Thyroid gland (tissue), 4 donors: ENCODE data around the gene IL19. TPM values are rescaled to one million over a fixed set of nuclear protein-coding genes. Genes with fewer than 3 reads are reported as not detected.

Experiments used
- DNase-seq, 2 donors: peaks; one replicate each; pipeline ENCODE4 v3.0.0-alpha.2; 2019
- H3K27ac ChIP-seq, 3 donors: fragments of 200-600 bp; sonication (generic); 1 replicate in 2 of 3; 2 replicates in 1 of 3; pipeline ENCODE4 v1.5.1; 2016 to 2019; ENCODE audit warnings: mild to moderate bottlenecking in 1 of 3, moderate library complexity in 1 of 3
- H3K27me3 ChIP-seq: fragments of 200-600 bp; sonication (generic); one replicate; pipeline ENCODE4 v1.5.1; 2019
- H3K36me3 ChIP-seq, 2 donors: fragments of 200-600 bp; sonication (generic); one replicate each; pipeline ENCODE4 v1.5.1; 2016 to 2019
- H3K4me1 ChIP-seq, 2 donors: fragments of 200-600 bp; sonication (generic); one replicate each; pipeline ENCODE4 v1.5.1; 2017 to 2019
- H3K4me3 ChIP-seq, 3 donors: fragments of 200-600 bp; sonication (generic); replicated peaks in 1 of 3; 1 replicate in 2 of 3; 2 replicates in 1 of 3; pipeline ENCODE4 v1.5.1; 2016; ENCODE audit warnings: mild to moderate bottlenecking in 1 of 3
- H3K9me3 ChIP-seq: fragments of 200-600 bp; sonication (generic); one replicate; pipeline ENCODE4 v1.5.1; 2017
- CTCF ChIP-seq, 6 experiments: fragments of 200-600 bp in 3 of 6; fragments of 450-650 bp in 3 of 6; sonication (generic) in 3 of 6; IDR thresholded peaks; one replicate each; pipeline ENCODE4 v1.5.1; 2016 to 2019; ENCODE audit warnings: antibody characterized with exemption in 6 of 6, mild to moderate bottlenecking in 2 of 6, inconsistent platforms in 1 of 6, moderate library complexity in 1 of 6
- POLR2A ChIP-seq, 2 donors: fragments of 450-650 bp; IDR thresholded peaks; one replicate each; pipeline ENCODE4 v1.6.1; 2017; ENCODE audit warnings: antibody characterized with exemption in 2 of 2, mild to moderate bottlenecking in 2 of 2, moderate library complexity in 1 of 2
- WGBS, 2 donors: methylation state at CpG; one replicate each; pipeline ENCODE4 v1.1.5; 2017; 5-methylcytosine and 5-hydroxymethylcytosine counted together
- intact Hi-C: fragments of 100-400 bp; cut with DNase I; formaldehyde crosslinking; loops from one replicate; pipeline ENCODE4 v1.15.1; 2023
- total RNA-seq, 4 donors: library from RNA; depleted of rRNA; stranded (reverse); fragments of >200 nt; gene quantifications; one replicate each; pipeline ENCODE4 v1.2.3, GENCODE V29; 2016

IL19 gene
- total RNA-seq, 4 donors from 2014 or later, result not detected

- TF ChIP-seq CTCF (IDR thresholded peaks at IDR 0.05), result no peak
- TF ChIP-seq POLR2A (IDR thresholded peaks at IDR 0.05), result no peak
- intact Hi-C loops, result no loop called here
- H3K27me3 ChIP-seq, result no peaks in the 10 kb centered on the region
- WGBS, 2 donors, result 74 to 76% methylated on average over 3 of the region's 3 CpGs
- H3K9me3 ChIP-seq, result no peaks in the 10 kb centered on the region
- H3K4me3 ChIP-seq, result no peak overlapping the region
- H3K4me1 ChIP-seq, result no peaks in the 10 kb centered on the region
- H3K36me3 ChIP-seq, result no peaks in the 10 kb centered on the region
- H3K27ac ChIP-seq, result no peak overlapping the region
- DNase-seq, result no peak
These were observed 28.7 kb downstream of the IL19 start for GRCh38 chr1:206799311-206799710.

DNA sequence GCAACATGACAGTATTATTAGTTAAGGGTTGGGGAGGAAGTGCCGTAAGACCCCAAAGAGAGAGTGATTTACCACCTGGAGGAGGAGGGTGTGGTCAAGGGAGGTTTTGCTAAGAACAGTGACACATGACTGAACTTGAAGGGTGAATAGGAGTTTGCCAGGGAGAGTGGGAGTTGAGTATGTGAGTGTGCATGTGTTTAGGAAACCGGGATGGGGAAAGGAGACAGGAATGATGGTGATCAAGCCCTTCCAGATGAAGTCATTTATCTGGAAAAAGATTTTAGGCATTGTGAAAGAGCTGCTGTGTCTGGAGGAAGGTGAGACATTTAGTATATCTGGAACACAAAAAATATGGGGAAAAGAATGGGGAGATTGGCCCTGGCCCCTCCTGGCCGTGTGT is 29.8 kb downstream of the IL19 start:
- Histone ChIP-seq H3K27me3 (no peaks in the 10 kb centered on the region), H3K27ac (no peak overlapping the region), H3K4me3 (no peak overlapping the region), H3K9me3 (no peaks in the 10 kb centered on the region), H3K4me1 (no peaks in the 10 kb centered on the region), H3K36me3 (no peaks in the 10 kb centered on the region)
- WGBS, 2 donors, result 81 to 85% methylated on average over 3 of the region's 3 CpGs
- no peak for DNase-seq
- intact Hi-C loops, result loop anchor here (10.0 kb wide), 1 partner anchor 104 kb away; no protein-coding TSS in a partner anchor
- TF ChIP-seq POLR2A (IDR thresholded peaks at IDR 0.05), result no peak

DNA sequence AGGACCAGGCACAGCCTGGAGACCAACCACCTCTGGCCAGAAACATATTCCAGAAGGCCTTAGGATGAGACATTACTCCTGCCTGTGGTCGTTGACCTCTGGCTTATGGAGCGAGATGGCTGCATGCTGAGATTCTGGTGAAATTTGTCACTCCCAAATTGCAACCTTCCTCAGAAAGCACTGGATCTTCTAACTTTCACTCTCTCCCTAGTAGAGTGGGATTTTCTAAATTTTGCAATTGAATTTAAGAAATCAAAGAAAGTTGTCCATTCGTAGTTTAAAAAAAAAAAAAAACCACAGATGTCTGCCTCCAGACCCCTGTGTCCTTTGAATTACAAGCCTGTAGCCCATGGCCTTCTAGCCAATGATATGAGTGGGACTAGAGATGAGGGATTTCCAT is 30.3 kb downstream of the IL19 start:
- intact Hi-C loops, result loop anchor here (10.0 kb wide), 1 partner anchor 104 kb away; no protein-coding TSS in a partner anchor

DNA sequence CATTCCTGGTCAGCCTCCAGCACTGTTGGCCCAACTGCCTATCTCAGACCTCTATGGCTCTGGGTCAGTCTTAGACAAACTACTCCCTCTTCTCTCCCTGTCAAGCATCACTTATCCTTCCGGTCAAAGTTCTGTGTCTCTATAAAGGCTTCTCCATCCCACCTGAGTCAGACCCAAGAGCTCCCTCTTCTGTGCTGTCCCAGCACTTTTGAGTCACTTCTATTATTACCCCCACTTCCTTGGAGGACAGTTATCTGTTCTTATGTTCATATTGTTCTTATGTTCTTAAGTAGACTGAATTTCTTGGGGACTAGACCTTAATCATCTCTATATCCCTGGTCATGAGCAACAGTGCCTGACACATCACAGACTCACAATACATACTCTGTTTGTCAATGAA is 30.9 kb downstream of the IL19 start:
- H3K27ac ChIP-seq, result no peak overlapping the region
- H3K36me3 ChIP-seq, result no peaks in the 10 kb centered on the region
- H3K4me1 ChIP-seq, result no peaks in the 10 kb centered on the region
- no peak for DNase-seq
- intact Hi-C loops, result loop anchor here (10.0 kb wide), 1 partner anchor 103 kb away; no protein-coding TSS in a partner anchor
- H3K4me3 ChIP-seq, result no peak overlapping the region
- TF ChIP-seq POLR2A (IDR thresholded peaks at IDR 0.05) (no peak), CTCF (IDR thresholded peaks at IDR 0.05) (no peak)
- H3K27me3 ChIP-seq, result no peaks in the 10 kb centered on the region
- no peaks in the 10 kb centered on the region for H3K9me3 ChIP-seq
- WGBS, 2 donors, result 69 to 72% methylated on average over 1 of the region's 1 CpG

More for the DNA sequence above, 30.3 kb downstream of the IL19 start:
- Histone ChIP-seq H3K4me1 (no peaks in the 10 kb centered on the region), H3K36me3 (no peaks in the 10 kb centered on the region), H3K27me3 (no peaks in the 10 kb centered on the region), H3K9me3 (no peaks in the 10 kb centered on the region), H3K27ac (no peak overlapping the region), H3K4me3 (no peak overlapping the region)
- TF ChIP-seq POLR2A (IDR thresholded peaks at IDR 0.05), result no peak
- no peak for TF ChIP-seq CTCF (IDR thresholded peaks at IDR 0.05)
- DNase-seq, result no peak
- 92 to 97% methylated on average over 3 of the region's 3 CpGs for WGBS, 2 donors

- H3K4me3 ChIP-seq, result no peak overlapping the region
- TF ChIP-seq POLR2A (IDR thresholded peaks at IDR 0.05) (no peak), CTCF (IDR thresholded peaks at IDR 0.05) (no peak)
- intact Hi-C loops, result loop anchor here (10.0 kb wide), 1 partner anchor 102 kb away; no protein-coding TSS in a partner anchor
- no peak for DNase-seq
- no peaks in the 10 kb centered on the region for H3K36me3 ChIP-seq
- 92% methylated on average over 4 of the region's 4 CpGs for WGBS, 2 donors
- H3K9me3 ChIP-seq, result no peaks in the 10 kb centered on the region
- H3K4me1 ChIP-seq, result no peaks in the 10 kb centered on the region
- H3K27me3 ChIP-seq, result no peaks in the 10 kb centered on the region
- no peak overlapping the region for H3K27ac ChIP-seq
These were observed 31.8 kb downstream of the IL19 start for GRCh38 chr1:206802401-206802800.
